Spleen (tissue), 11 donors: ENCODE data around the gene EYA2. TPM values are rescaled to one million over a fixed set of nuclear protein-coding genes. Genes with fewer than 3 reads are reported as not detected.

Experiments
- DNase-seq: peaks from one replicate; pipeline ENCODE4 v3.0.0-alpha.2; 2020
- H3K27ac ChIP-seq, 8 donors: fragments of 200-600 bp; sonication (generic) in 7 of 8; 1 replicate in 4 of 8; 2 replicates in 4 of 8; pipeline versions ENCODE4 v1.5.0 to v1.8.0; 2016 to 2021; ENCODE audit warnings: inconsistent platforms in 4 of 8, mild to moderate bottlenecking in 4 of 8, moderate library complexity in 1 of 8
- H3K27me3 ChIP-seq, 7 donors: fragments of 200-600 bp; sonication (generic) in 6 of 7; replicated peaks in 1 of 7; 1 replicate in 4 of 7; 2 replicates in 3 of 7; pipeline versions ENCODE4 v1.5.0 to v1.8.0; 2016 to 2021; ENCODE audit warnings: inconsistent platforms in 3 of 7, mild to moderate bottlenecking in 1 of 7
- H3K36me3 ChIP-seq, 6 donors: fragments of 200-600 bp; sonication (generic) in 5 of 6; 1 replicate in 4 of 6; 2 replicates in 2 of 6; pipeline versions ENCODE4 v1.5.0 to v1.8.0; 2016 to 2021; ENCODE audit warnings: inconsistent platforms in 2 of 6
- H3K4me1 ChIP-seq, 6 donors: fragments of 200-600 bp; sonication (generic) in 5 of 6; 1 replicate in 3 of 6; 2 replicates in 3 of 6; pipeline versions ENCODE4 v1.5.0 to v1.8.0; 2016 to 2021; ENCODE audit warnings: inconsistent platforms in 3 of 6
- H3K4me3 ChIP-seq, 8 donors: fragments of 200-600 bp; sonication (generic) in 7 of 8; 1 replicate in 4 of 8; 2 replicates in 4 of 8; pipeline versions ENCODE4 v1.5.0 to v1.8.0; 2016 to 2021; ENCODE audit warnings: inconsistent platforms in 4 of 8, mild to moderate bottlenecking in 4 of 8, moderate library complexity in 2 of 8
- H3K9me3 ChIP-seq, 8 donors: fragments of 200-600 bp; sonication (generic) in 7 of 8; 1 replicate in 4 of 8; 2 replicates in 4 of 8; pipeline versions ENCODE4 v1.5.0 to v1.8.0; 2016 to 2021; ENCODE audit warnings: inconsistent platforms in 4 of 8
- CTCF ChIP-seq, 11 experiments: fragments of 200-600 bp in 7 of 11; fragments of 450-650 bp in 4 of 11; sonication (generic) in 4 of 11; IDR thresholded peaks in 8 of 11; conservative IDR thresholded peaks in 3 of 11; 1 replicate in 7 of 11; 2 replicates in 4 of 11; pipeline versions ENCODE4 v1.4.0 to v1.8.0; 2016 to 2021; ENCODE audit warnings: antibody characterized with exemption in 11 of 11, inconsistent platforms in 4 of 11, mild to moderate bottlenecking in 1 of 11
- POLR2A ChIP-seq, 3 donors: fragments of 450-650 bp; IDR thresholded peaks; one replicate each; pipeline ENCODE4 v1.5.1; 2017; ENCODE audit warnings: antibody characterized with exemption in 3 of 3, mild to moderate bottlenecking in 1 of 3
- POLR2AphosphoS5 ChIP-seq, 3 donors: sonication (generic); formaldehyde crosslinking; IDR thresholded peaks; one replicate each; pipeline ENCODE4 v1.5.1; 2017; ENCODE audit warnings: antibody characterized with exemption in 3 of 3
- WGBS, 5 donors: extraction: QIAGEN DNeasy Blood & Tissue Kit in 3 of 5; methylation state at CpG; one replicate each; pipeline versions ENCODE4 v1.1.5 to v1.1.7; 2013 to 2018; 5-methylcytosine and 5-hydroxymethylcytosine counted together
- intact Hi-C: fragments of 100-400 bp; cut with DNase I; formaldehyde crosslinking; loops from one replicate; pipeline ENCODE4 v1.15.0; 2023; ENCODE audit warnings: low total_unique reads
- polyA plus RNA-seq, 3 donors: library from polyadenylated mRNA; stranded (reverse); fragments of 200-250 nt; gene quantifications; one replicate each; pipeline ENCODE4 v1.2.1, GENCODE V29; 2013
- total RNA-seq, 7 donors: library from RNA; depleted of rRNA in 3 of 7; stranded (reverse); fragments of >200 nt in 3 of 7; fragmentation: NEBNext Ultra II Directional in 4 of 7; extraction: Animal tissue kit (Norgen Biotek cat#: 25700) in 4 of 7; gene quantifications; one replicate each; pipeline versions ENCODE4 v1.1.0 to v1.2.1, GENCODE V29; 2016 to 2021
- donor health status: healthy with polysubstance abuse.
- donor health status: DM: no; HTN: no; CAD: no; lungs with moderate emphysema.
- donor health status: DM: no; HTN: no; CAD: no.
- donor health status: Bipolar disorder and iron deficiency.
- donor health status: healthy.
- donor health status: DM: no; HTN: no; CAD: no.
- donor health status: DM: yes; HTN: yes; CAD: no.

The EYA2 gene
- total and polyA plus RNA-seq, 10 donors = 0.26 to 0.76 (median 0.51) TPM; not detected in 1

GRCh38 chr20:46970937-46971630, 76.4 kb downstream of the EYA2 start:
- peaks cover 0 to 23% (median 0%) of the 10 kb centered on the region in 7 donors for H3K27me3 ChIP-seq
- DNase-seq = no peak
- H3K4me3 ChIP-seq = no peak overlapping the region
- H3K36me3 ChIP-seq = no peaks in the 10 kb centered on the region
- TF ChIP-seq CTCF (IDR thresholded peaks at IDR 0.05 in 8 of 11, conservative IDR thresholded peaks at IDR 0.05 in 3 of 11) = no peak
- no peak for TF ChIP-seq POLR2AphosphoS5 (IDR thresholded peaks at IDR 0.05)
- no peak for TF ChIP-seq POLR2A (IDR thresholded peaks at IDR 0.05)
- H3K27ac ChIP-seq = no peak overlapping the region
- H3K9me3 ChIP-seq = no peaks in the 10 kb centered on the region
- WGBS, 5 donors = 15 to 25% (median 20%) methylated on average over 4 of the region's 4 CpGs
- no peaks in the 10 kb centered on the region for H3K4me1 ChIP-seq
- intact Hi-C loops = no loop called here

- TF ChIP-seq POLR2AphosphoS5 (IDR thresholded peaks at IDR 0.05) (no peak), CTCF (IDR thresholded peaks at IDR 0.05 in 8 of 11, conservative IDR thresholded peaks at IDR 0.05 in 3 of 11) (no peak), POLR2A (IDR thresholded peaks at IDR 0.05) (no peak)
- Histone ChIP-seq H3K9me3 (no peaks in the 10 kb centered on the region), H3K27me3 (peaks cover 0 to 25% (median 0%) of the 10 kb centered on the region in 7 donors), H3K4me3 (no peak overlapping the region), H3K27ac (no peak overlapping the region), H3K4me1 (no peaks in the 10 kb centered on the region), H3K36me3 (no peaks in the 10 kb centered on the region)
- no peak for DNase-seq
- intact Hi-C loops = no loop called here
- WGBS, 5 donors = 69 to 79% (median 73%) methylated on average over 6 of the region's 6 CpGs
Measured at GRCh38 chr20:46973766-46974165, 79.1 kb downstream of the EYA2 start.

- H3K4me3 ChIP-seq = no peak overlapping the region
- TF ChIP-seq POLR2AphosphoS5 (IDR thresholded peaks at IDR 0.05) (no peak), CTCF (IDR thresholded peaks at IDR 0.05 in 8 of 11, conservative IDR thresholded peaks at IDR 0.05 in 3 of 11) (no peak), POLR2A (IDR thresholded peaks at IDR 0.05) (no peak)
- no peak for DNase-seq
- intact Hi-C loops = no loop called here
- no peak overlapping the region for H3K27ac ChIP-seq
- no peaks in the 10 kb centered on the region for H3K9me3 ChIP-seq
- H3K27me3 ChIP-seq = peaks cover 0 to 34% (median 0%) of the 10 kb centered on the region in 7 donors
- H3K4me1 ChIP-seq = no peaks in the 10 kb centered on the region
- WGBS, 5 donors = 80 to 88% (median 81%) methylated on average over 10 of the region's 10 CpGs
- no peaks in the 10 kb centered on the region for H3K36me3 ChIP-seq
Measured at GRCh38 chr20:46974669-46975434, 80.2 kb downstream of the EYA2 start.

- DNase-seq = no peak
- no peak overlapping the region for H3K4me3 ChIP-seq
- H3K27ac ChIP-seq = no peak overlapping the region
- TF ChIP-seq CTCF (IDR thresholded peaks at IDR 0.05 in 8 of 11, conservative IDR thresholded peaks at IDR 0.05 in 3 of 11) = no peak
- TF ChIP-seq POLR2A (IDR thresholded peaks at IDR 0.05) = no peak
- no peak for TF ChIP-seq POLR2AphosphoS5 (IDR thresholded peaks at IDR 0.05)
- intact Hi-C loops = no loop called here
- no peaks in the 10 kb centered on the region for H3K4me1 ChIP-seq
- no peaks in the 10 kb centered on the region for H3K36me3 ChIP-seq
- H3K27me3 ChIP-seq = peaks cover 0 to 34% (median 0%) of the 10 kb centered on the region in 7 donors
- no peaks in the 10 kb centered on the region for H3K9me3 ChIP-seq
- 83 to 96% (median 92%) methylated on average over 6 of the region's 6 CpGs for WGBS, 5 donors
Measured at GRCh38 chr20:46975976-46976375, 81.3 kb downstream of the EYA2 start.
